SKM-1 (cell line): Measurements from ENCODE around the gene RIOK1.

ENCODE experiments used
- DNase-seq: peaks from one replicate; lab custom pipeline; 2025; ENCODE audit not compliant: unreplicated experiment; lab: John Stamatoyannopoulos, UW

The RIOK1 gene

GRCh38 chr6:7406743-7407142 is 17.1 kb downstream of the RIOK1 start:
- DNase-seq, result no peak

GRCh38 chr6:7409740-7410139 is 20.1 kb downstream of the RIOK1 start:
- no peak for DNase-seq

DNA sequence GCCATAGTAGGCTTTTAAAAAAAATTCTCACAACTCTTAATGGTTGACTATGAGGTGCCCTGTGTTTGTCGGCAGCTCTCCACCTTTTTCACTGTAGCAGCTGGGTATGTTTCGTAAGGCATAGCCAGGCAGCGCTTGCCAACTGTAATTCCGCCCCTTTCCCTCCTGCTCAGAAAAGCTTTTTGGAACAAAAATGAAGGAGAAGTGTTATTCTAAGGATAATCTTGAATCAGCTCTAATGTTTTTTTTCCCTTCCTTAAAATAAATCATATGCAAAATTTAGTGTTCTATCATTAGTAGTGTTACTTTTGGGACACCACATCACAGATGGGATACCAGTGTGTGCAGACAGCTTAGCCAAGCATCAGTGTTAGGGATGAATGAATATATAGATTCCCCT is 21.2 kb downstream of the RIOK1 start:
- DNase-seq, result no peak

DNA sequence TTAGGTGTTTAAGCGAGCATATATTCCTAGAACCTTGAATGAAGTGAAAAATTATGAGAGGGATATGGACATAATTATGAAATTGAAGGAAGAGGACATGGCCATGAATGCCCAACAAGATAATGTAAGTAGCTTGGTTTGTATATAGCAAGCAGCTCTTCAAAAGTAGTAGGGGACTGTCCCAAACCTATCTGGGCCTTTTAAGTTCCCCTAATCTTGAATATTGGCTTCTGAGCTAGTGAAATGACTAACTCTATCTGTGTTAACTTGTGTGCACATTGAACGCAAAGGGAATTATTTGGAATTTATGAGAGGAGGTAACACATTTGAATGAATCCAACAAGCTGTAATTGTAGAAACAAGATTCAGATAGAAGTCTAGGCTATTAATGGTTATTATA is 21.7 kb downstream of the RIOK1 start:
- DNase-seq, result no peak

- no peak for DNase-seq
Measured at GRCh38 chr6:7413151-7413823, 23.7 kb downstream of the RIOK1 start.

DNA sequence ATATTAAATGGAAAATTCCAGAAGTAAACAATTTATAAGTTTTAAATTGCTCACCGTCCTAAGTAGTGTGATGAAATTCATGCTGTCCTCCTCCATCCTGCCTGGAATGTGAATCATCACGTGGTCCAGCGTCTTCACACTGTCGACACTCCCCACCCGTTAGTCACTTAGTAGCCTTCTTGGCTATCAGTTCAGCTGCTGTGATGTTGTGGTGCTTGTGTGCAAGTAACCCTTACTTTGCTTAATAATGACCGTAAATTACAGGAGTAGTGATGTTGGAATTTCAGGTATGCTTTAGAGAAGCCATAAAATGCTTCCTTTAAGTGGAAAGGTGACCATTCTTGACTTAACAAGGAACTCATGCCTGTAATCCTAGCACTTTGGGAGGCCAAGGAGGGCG is 25.2 kb downstream of the RIOK1 start:
- no peak for DNase-seq

- no peak for DNase-seq
Measured at GRCh38 chr6:7417684-7418083, 28.1 kb downstream of the RIOK1 start.

- no peak for DNase-seq
Measured at GRCh38 chr6:7418238-7418905, 28.8 kb downstream of the RIOK1 start.

GRCh38 chr6:7419065-7419464 is 29.5 kb downstream of the RIOK1 start:
- no peak for DNase-seq

- DNase-seq, result no peak
Measured at GRCh38 chr6:7421066-7421465, 31.5 kb downstream of the RIOK1 start.

GRCh38 chr6:7424058-7424457 is 34.5 kb downstream of the RIOK1 start:
- no peak for DNase-seq

DNA sequence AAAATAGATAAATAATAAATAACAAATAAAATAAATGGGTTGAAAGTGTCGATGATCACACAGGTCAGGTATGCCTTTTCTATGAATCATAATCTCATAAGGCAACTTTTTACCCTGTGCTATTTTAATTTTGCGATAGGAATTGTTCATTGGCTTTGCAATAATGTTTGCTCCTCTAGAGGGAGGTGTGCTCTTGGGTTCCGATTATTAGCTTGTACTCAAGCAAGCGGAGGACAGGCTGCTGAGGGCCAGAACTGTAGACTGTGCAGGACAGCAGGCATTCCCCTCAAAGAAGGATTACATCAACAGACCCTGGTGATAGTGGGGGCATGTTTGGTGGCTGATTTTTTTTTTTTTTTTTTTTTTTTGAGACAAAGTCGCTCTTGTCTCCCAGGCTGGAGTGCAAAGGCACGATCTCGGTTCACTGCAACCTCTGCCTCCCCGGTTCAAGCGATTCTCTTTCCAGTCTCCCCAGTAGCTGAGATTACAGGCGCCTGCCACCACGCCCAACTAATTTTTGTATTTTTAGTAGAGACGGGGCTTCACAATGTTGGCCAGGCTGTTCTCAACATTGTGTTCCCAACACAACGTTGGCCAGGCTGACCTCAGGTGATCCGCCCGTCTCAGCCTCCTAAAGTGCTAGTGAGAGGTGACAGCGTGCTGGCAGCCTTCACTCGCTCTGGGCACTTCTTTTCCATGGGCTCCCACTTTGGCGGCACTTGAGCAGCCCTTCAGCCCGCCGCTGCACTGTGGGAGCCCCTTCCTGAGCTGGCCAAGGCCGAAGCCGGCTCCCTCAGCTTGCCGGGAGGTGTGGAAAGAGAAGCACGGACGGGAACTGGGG is 35.6 kb downstream of the RIOK1 start:
- no peak for DNase-seq

- DNase-seq, result no peak
Measured at GRCh38 chr6:7425808-7426190, 36.2 kb downstream of the RIOK1 start.

DNA sequence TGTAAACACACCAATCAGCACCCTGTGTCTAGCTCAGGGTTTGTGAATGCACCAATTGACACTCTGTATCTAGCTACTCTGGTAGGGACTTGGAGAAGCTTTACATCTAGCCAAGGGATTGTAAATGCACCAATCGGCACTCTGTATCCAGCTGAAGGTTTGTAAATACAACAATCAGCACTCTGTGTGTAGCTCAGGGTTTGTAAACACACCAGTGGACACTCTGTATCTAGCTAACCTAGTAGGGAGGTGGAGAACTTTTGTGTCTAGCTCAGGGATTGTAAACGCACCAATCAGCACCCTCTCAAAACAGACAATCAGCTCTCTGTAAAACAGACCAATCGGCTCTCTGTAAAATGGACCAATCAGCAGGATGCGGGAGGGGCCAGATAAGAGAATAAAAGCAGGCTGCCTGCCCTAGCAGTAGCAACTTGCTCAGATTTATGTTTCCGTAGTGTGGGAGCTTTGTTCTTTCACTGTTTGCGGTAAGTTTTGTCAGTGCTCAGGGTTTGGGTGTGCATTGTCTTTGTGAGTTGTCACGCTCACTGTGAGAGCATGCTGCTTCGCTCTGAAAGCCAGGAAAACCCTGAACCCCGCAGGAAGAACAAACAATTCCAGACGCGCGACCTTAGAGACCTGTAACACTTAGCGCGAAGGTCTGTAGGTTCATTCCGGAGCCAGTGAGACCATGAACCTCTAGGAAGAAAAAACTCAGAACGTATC is 37.0 kb downstream of the RIOK1 start:
- no peak for DNase-seq

DNA sequence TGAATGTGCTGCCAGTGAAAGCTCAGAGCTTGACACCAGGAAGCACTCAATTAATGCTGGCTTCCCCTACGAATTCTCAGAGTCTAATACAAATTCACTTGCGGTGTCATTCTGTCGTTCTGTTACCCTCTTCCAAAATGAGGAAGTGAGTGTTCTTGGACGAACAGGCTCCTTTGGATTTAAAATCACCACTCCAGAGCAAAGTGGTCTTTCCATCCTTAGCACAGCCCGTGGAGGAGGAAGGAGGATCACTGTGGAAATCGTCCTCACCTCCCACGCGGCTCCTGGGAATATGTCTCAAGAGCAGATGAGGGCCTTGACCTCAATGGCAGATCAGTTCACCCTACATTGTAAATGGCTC is 41.7 kb downstream of the RIOK1 start:
- DNase-seq, result peak; percentile 29

DNA sequence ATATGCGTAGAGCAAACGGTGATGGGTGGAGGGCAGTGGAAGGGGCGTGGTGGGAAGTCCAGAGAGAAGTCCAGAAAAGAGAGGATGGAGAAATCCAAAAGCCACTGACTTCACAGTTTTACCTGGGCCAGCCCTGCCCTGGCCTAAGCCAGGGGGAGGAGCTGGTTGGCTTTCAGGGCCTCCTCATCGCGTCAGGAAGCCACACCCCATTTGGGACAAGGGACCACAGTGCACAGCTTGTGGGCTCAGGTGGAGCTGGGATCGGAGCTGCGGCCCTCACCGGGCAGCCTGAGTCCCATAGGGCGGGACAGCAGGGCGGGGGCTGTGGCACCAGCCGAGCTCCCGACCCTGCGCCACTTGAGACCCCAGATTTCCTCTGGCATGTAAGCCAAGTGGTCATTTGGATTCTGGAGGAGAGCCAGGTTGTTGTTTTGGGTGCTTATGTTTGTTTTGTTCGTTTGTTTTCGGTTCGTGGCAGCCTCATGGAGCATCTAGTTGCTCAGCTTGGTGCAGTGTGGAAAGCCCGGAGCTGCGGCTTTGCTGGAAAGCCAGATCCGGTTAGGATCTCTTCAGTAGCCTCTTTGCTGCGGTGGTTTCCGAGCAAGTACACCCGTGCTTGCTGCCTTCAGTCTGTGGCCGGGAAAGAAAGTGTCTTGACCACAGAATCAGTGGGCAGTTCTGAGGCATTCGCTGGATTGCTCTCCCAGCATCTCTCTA is 42.2 kb downstream of the RIOK1 start:
- no peak for DNase-seq

- DNase-seq, result no peak
Measured at GRCh38 chr6:7432391-7433120, 42.9 kb downstream of the RIOK1 start.

- no peak for DNase-seq
Measured at GRCh38 chr6:7433121-7433617, 43.6 kb downstream of the RIOK1 start.

GRCh38 chr6:7434672-7435071 is 45.1 kb downstream of the RIOK1 start:
- DNase-seq, result no peak

- DNase-seq, result no peak
Measured at GRCh38 chr6:7438011-7438410, 48.4 kb downstream of the RIOK1 start.
